Cardiac muscle cell (in vitro differentiated cells and primary cell): ENCODE results near the gene RPL37A. TPM values are rescaled to one million over a fixed set of nuclear protein-coding genes. Genes with fewer than 3 reads are reported as not detected.
"Not testable (repeated sequence)": the region's sequence is repeated elsewhere in the genome, so short reads cannot be mapped to it uniquely, and the experiment has no call there.

ENCODE experiments used
- DNase-seq, 2 donors: peaks; one replicate each; pipeline versions ENCODE4 v3.0.0 to v3.0.0-alpha.2; 2010 to 2017; ENCODE audit warnings: low read depth in 1 of 2, low spot score in 1 of 2
- H3K27ac ChIP-seq: fragments of 200-600 bp; sonication (generic); 2 replicates; pipeline ENCODE4 v1.5.1; 2016
- H3K27me3 ChIP-seq: fragments of 200-600 bp; sonication (generic); 2 replicates; pipeline ENCODE4 v1.6.0; 2016; ENCODE audit warnings: control low read depth
- H3K36me3 ChIP-seq: fragments of 200-600 bp; sonication (generic); 2 replicates; pipeline ENCODE4 v1.5.1; 2016; ENCODE audit warnings: control low read depth
- H3K4me1 ChIP-seq: fragments of 200-600 bp; sonication (generic); 2 replicates; pipeline ENCODE4 v1.8.1; 2017; ENCODE audit warnings: low read depth, mild to moderate bottlenecking, mixed run types
- H3K4me3 ChIP-seq: fragments of 200-600 bp; sonication (generic); 2 replicates; pipeline ENCODE4 v1.5.1; 2016; ENCODE audit warnings: mild to moderate bottlenecking
- H3K9me3 ChIP-seq: fragments of 200-600 bp; sonication (generic); 2 replicates; pipeline ENCODE4 v1.5.1; 2017; ENCODE audit warnings: low read depth, mild to moderate bottlenecking, control low read depth
- CTCF ChIP-seq: IDR thresholded peaks from 2 replicates; pipeline ENCODE4 v1.5.1; 2012; ENCODE audit warnings: low read depth, mild to moderate bottlenecking, low read length
- polyA plus RNA-seq: library from polyadenylated mRNA; unstranded; fragments of >200 nt; fragmentation: Nextera tagmentation; extraction: Ambion mirVana; gene quantifications from 2 replicates; pipeline ENCODE4 v1.2.1, GENCODE V29; 2016
- total RNA-seq: library from RNA; depleted of rRNA; stranded (reverse); fragments of >200 nt; gene quantifications from 2 replicates; pipeline ENCODE4 v1.2.3, GENCODE V29; 2016

Gene RPL37A
- total and polyA plus RNA-seq, 2 experiments from 2014 or later = 685 to 1,245 TPM

DNA sequence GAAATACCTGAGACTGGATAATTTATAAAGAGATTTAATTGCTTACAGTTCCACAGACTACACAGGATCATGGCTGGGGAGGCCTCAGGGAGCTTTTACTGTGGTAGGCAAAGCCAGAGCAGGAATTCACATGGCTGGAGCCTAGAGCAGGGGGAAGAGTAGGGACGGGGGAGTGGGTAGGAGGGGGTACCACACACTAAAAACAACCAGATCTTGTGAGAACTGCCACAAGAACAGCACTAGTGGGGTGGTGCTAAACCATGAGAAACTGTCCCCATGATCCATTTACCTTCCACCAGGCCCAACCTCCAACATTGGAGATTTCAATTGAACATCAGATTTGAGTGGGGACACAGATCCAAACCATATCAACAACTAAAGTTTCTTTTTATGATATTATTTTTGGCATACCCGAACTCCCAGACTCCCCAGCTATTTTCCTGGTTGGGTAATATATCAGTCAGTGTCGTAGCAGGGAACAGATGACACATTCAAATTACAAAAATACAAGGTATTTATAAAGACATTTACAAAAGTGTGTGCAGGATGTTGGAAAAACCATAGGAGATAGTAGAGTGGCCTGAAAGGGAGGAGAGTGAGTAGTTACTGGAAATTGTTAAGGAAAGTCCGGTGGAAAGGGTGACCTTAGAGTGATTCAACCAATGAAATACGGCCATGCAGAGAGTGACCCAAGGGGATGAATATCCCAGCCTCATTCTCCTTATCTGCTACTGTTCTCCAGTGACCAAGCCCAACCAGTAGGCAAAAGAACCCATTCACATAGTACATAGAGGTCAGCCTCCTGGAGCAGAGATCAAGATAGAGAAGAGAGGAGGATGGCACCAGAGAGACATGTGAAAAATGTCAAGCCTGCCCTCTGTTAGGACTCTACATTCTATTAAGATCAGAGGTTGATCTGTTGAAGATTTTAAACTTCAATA is 8.8 kb downstream of the RPL37A start:
- Histone ChIP-seq H3K27me3 (no peaks in the 10 kb centered on the region), H3K36me3 (peaks cover 7% of the 10 kb centered on the region), H3K4me1 (peaks cover 4% of the 10 kb centered on the region), H3K4me3 (no peak overlapping the region), H3K27ac (peak overlapping the region; percentile 45), H3K9me3 (no peaks in the 10 kb centered on the region)
- no peak for TF ChIP-seq CTCF
- DNase-seq = no peak

DNA sequence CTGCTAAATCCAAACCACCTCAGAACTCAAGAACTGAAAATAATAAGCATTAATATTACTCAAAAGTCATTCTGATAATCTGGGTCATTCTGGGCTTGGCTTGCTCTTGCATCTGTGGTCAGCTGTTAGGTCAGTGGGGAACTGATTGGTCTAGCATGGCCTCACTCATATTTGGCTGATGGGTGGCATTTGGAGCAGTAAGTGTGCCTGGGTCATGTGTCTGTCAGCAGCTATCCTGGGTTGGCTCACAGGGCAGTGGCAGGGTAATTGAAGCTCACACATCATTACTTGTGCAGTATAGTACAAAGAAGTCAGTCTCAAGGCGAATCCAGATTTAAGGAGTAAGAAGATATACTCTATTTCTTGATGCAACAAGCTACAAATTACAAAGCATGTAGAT is 9.6 kb downstream of the RPL37A start:
- no peaks in the 10 kb centered on the region for H3K9me3 ChIP-seq
- H3K27ac ChIP-seq = no peak overlapping the region
- H3K36me3 ChIP-seq = peaks cover 7% of the 10 kb centered on the region
- no peak overlapping the region for H3K4me3 ChIP-seq
- DNase-seq = no peak
- TF ChIP-seq CTCF = no peak
- peaks cover 4% of the 10 kb centered on the region for H3K4me1 ChIP-seq
- H3K27me3 ChIP-seq = no peaks in the 10 kb centered on the region

- no peak overlapping the region for H3K4me3 ChIP-seq
- no peaks in the 10 kb centered on the region for H3K4me1 ChIP-seq
- peak; percentile 80 for TF ChIP-seq CTCF
- H3K27ac ChIP-seq = no peak overlapping the region
- peaks cover 3% of the 10 kb centered on the region for H3K36me3 ChIP-seq
- DNase-seq = peak; percentile 44 to 71
- H3K27me3 ChIP-seq = no peaks in the 10 kb centered on the region
- H3K9me3 ChIP-seq = no peaks in the 10 kb centered on the region
Measured at GRCh38 chr2:216516730-216517350, 18.2 kb downstream of the RPL37A start.

GRCh38 chr2:216517447-216518225 is 19.0 kb downstream of the RPL37A start:
- Histone ChIP-seq H3K4me1 (no peaks in the 10 kb centered on the region), H3K9me3 (no peaks in the 10 kb centered on the region), H3K27ac (no peak overlapping the region), H3K36me3 (peaks cover 3% of the 10 kb centered on the region), H3K4me3 (no peak overlapping the region), H3K27me3 (no peaks in the 10 kb centered on the region)
- DNase-seq = peak in 1 of 2 donors; percentile 65
- no peak for TF ChIP-seq CTCF

DNA sequence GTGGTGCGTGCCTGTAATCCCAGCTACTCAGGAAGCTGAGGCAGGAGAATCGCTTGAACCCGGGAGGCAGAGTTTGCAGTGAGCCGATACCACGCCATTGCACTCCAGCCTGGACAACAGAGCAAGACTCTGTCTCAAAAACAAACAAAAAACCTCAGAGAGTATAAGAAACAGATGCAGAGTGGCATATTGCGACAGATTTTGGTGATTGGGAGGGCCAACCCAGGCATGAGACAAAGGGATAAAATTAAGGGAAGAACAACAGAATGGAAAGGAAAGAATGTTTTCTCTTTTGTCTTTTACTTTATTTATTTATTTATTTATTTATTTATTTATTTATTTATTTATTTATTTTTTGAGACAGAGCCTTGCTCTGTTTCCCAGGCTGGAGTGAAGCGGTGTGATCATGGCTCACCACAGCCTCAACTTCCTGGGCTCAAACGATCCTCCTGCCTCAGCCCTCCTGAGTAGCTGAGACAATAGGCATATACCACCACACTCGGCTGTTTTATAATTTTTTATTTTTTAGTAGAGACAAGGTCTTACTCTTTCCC is 20.0 kb downstream of the RPL37A start:
- H3K27me3 ChIP-seq, H3K27ac ChIP-seq, H3K36me3 ChIP-seq, DNase-seq, H3K4me3 ChIP-seq, H3K4me1 ChIP-seq, H3K9me3 ChIP-seq: not testable (repeated sequence)
